GM23338 (cell line): ENCODE data around the gene ODF4. TPM values are rescaled to one million over a fixed set of nuclear protein-coding genes. Genes with fewer than 3 reads are reported as not detected.

Experiments used
- ATAC-seq: fragments of 200-7000 bp; cut with Tn5 transposase; 3 replicates; pipeline ENCODE4 v1.9.1; 2020
- DNase-seq: peaks from one replicate; pipeline ENCODE4 v3.0.0-alpha.2; 2015; ENCODE audit warnings: low spot score
- H2AFZ ChIP-seq: fragments of 200-600 bp; sonication (generic); 2 replicates; pipeline ENCODE4 v1.8.0; 2016; ENCODE audit warnings: antibody characterized with exemption, mild to moderate bottlenecking, moderate library complexity
- H3F3A ChIP-seq: fragments of 200-600 bp; sonication (generic); replicated peaks from 2 replicates; pipeline ENCODE4 v1.8.0; 2017; ENCODE audit warnings: antibody characterized with exemption, mixed run types, low read depth
- H3K27ac ChIP-seq: fragments of 200-600 bp; sonication (generic); 2 replicates; pipeline ENCODE4 v1.6.1; 2016; ENCODE audit warnings: low read depth
- H3K27me3 ChIP-seq: fragments of 200-600 bp; sonication (generic); 2 replicates; pipeline ENCODE4 v1.8.0; 2016; ENCODE audit warnings: mild to moderate bottlenecking, mixed run types, moderate library complexity; ENCODE audit not compliant: insufficient read depth
- H3K36me3 ChIP-seq: fragments of 200-600 bp; sonication (generic); 2 replicates; pipeline ENCODE4 v1.8.0; 2016; ENCODE audit warnings: mild to moderate bottlenecking; ENCODE audit not compliant: insufficient read depth
- H3K4me1 ChIP-seq: fragments of 200-600 bp; sonication (generic); 2 replicates; pipeline ENCODE4 v1.8.0; 2016; ENCODE audit warnings: mild to moderate bottlenecking, moderate library complexity; ENCODE audit not compliant: insufficient read depth
- H3K4me2 ChIP-seq: fragments of 200-600 bp; sonication (generic); 2 replicates; pipeline ENCODE4 v1.7.1; 2017; ENCODE audit warnings: mixed run types
- H3K4me3 ChIP-seq: fragments of 200-600 bp; sonication (generic); 2 replicates; pipeline ENCODE4 v1.6.1; 2016; ENCODE audit warnings: mixed run types
- H3K79me2 ChIP-seq: fragments of 200-600 bp; sonication (generic); replicated peaks from 2 replicates; pipeline ENCODE4 v1.8.0; 2017; ENCODE audit warnings: mild to moderate bottlenecking; ENCODE audit not compliant: insufficient read depth
- H3K9me2 ChIP-seq: fragments of 200-600 bp; sonication (generic); 2 replicates; pipeline ENCODE4 v1.8.0; 2017; ENCODE audit not compliant: insufficient read depth
- H4K20me1 ChIP-seq: fragments of 200-600 bp; sonication (generic); replicated peaks from 2 replicates; pipeline ENCODE4 v1.8.0; 2017; ENCODE audit warnings: mild to moderate bottlenecking; ENCODE audit not compliant: insufficient read depth
- H3K27ac Mint-ChIP-seq: 2 replicates; pipeline ENCODE4 v1.8.0; 2020; ENCODE audit warnings: inconsistent platforms, mild to moderate bottlenecking, moderate library complexity, mixed read lengths
- H3K27me3 Mint-ChIP-seq: 3 replicates; pipeline ENCODE4 v1.8.0; 2022; ENCODE audit warnings: low read depth, mild to moderate bottlenecking, moderate library complexity, mixed read lengths, inconsistent platforms; ENCODE audit not compliant: insufficient read depth, poor library complexity
- H3K36me3 Mint-ChIP-seq: 3 replicates; pipeline ENCODE4 v1.8.0; 2021; ENCODE audit warnings: low read depth, mild to moderate bottlenecking, inconsistent platforms, moderate library complexity, mixed read lengths
- H3K4me1 Mint-ChIP-seq: 3 replicates; pipeline ENCODE4 v1.8.0; 2020; ENCODE audit warnings: mild to moderate bottlenecking, inconsistent platforms, mixed read lengths
- H3K4me3 Mint-ChIP-seq: 3 replicates; pipeline ENCODE4 v1.8.0; 2021; ENCODE audit warnings: moderate library complexity, mild to moderate bottlenecking, inconsistent platforms, mixed read lengths
- H3K9me3 Mint-ChIP-seq: 3 replicates; pipeline ENCODE4 v1.8.0; 2020; ENCODE audit warnings: moderate library complexity, mild to moderate bottlenecking, inconsistent platforms, mixed read lengths
- CREB1 ChIP-seq: fragments of 250-450 bp; sonication (Bioruptor Pico); IDR thresholded peaks from 2 replicates; pipeline ENCODE4 v1.5.0; 2020; ENCODE audit warnings: low read depth, mild to moderate bottlenecking, moderate library complexity
- EZH2 ChIP-seq: fragments of 200-600 bp; sonication (generic); IDR thresholded peaks from one replicate; pipeline ENCODE4 v1.8.0; 2017; ENCODE audit warnings: antibody characterized with exemption, mild to moderate bottlenecking, low read depth; ENCODE audit not compliant: unreplicated experiment
- EZH2phosphoT487 ChIP-seq: fragments of 200-600 bp; sonication (generic); IDR thresholded peaks from one replicate; pipeline ENCODE4 v1.8.1; 2018; ENCODE audit warnings: antibody characterized with exemption; ENCODE audit not compliant: unreplicated experiment
- JUNB ChIP-seq: IDR thresholded peaks from one replicate; pipeline ENCODE4 v1.6.1; 2016; ENCODE audit warnings: antibody characterized with exemption; ENCODE audit not compliant: unreplicated experiment
- NANOG ChIP-seq: IDR thresholded peaks from 2 replicates; pipeline ENCODE4 v1.6.1; 2016; ENCODE audit warnings: antibody characterized with exemption, borderline replicate concordance
- POLR2AphosphoS5 ChIP-seq: IDR thresholded peaks from 2 replicates; pipeline ENCODE4 v1.6.1; 2016; ENCODE audit warnings: antibody characterized with exemption, low read depth
- STAT1 ChIP-seq: IDR thresholded peaks from one replicate; pipeline ENCODE4 v1.6.1; 2016; ENCODE audit warnings: antibody characterized with exemption; ENCODE audit not compliant: unreplicated experiment
- ZNF114 ChIP-seq: fragments of 250-450 bp; sonication (Bioruptor Pico); IDR thresholded peaks from 2 replicates; pipeline ENCODE4 v1.5.0; 2020; ENCODE audit warnings: mild to moderate bottlenecking, moderate library complexity
- ZNF331 ChIP-seq: fragments of 250-450 bp; sonication (Bioruptor Pico); IDR thresholded peaks from 2 replicates; pipeline ENCODE4 v1.5.0; 2020; ENCODE audit warnings: low read depth, mild to moderate bottlenecking, moderate library complexity
- polyA plus RNA-seq: library from polyadenylated mRNA; unstranded; fragments of >200 nt; fragmentation: Nextera tagmentation; extraction: Ambion mirVana; gene quantifications from 2 replicates; pipeline ENCODE4 v1.2.1, GENCODE V29; 2016
- total RNA-seq: library from RNA; depleted of rRNA; stranded (reverse); fragments of >200 nt; shearing (Covaris generic); gene quantifications from 2 replicates; pipeline ENCODE4 v1.2.3, GENCODE V29; 2014
- TF ChIP-seq, protein P1 (sequence below), 2 experiments: fragments of 200-600 bp in 1 of 2; sonication (generic) in 1 of 2; conservative IDR thresholded peaks; 2 replicates each; pipeline versions ENCODE4 v1.5.1 to v1.6.1; 2016 to 2017; ENCODE audit warnings: antibody characterized with exemption in 2 of 2, low read depth in 2 of 2, mild to moderate bottlenecking in 2 of 2, moderate library complexity in 1 of 2
- TF ChIP-seq, protein P2 (sequence below): fragments of 250-450 bp; sonication (Bioruptor Pico); IDR thresholded peaks from 2 replicates; pipeline ENCODE4 v1.5.0; 2020; ENCODE audit warnings: mild to moderate bottlenecking, moderate library complexity
- TF ChIP-seq, protein P3 (sequence below): IDR thresholded peaks from one replicate; pipeline ENCODE4 v1.6.1; 2018; ENCODE audit warnings: antibody characterized with exemption; ENCODE audit not compliant: unreplicated experiment
- TF ChIP-seq, protein P4 (sequence below): IDR thresholded peaks from 2 replicates; pipeline ENCODE4 v1.6.1; 2016; ENCODE audit warnings: antibody characterized with exemption

The ODF4 gene
- total and polyA plus RNA-seq, 2 experiments from 2014 or later: not detected

- no peaks in the 10 kb centered on the region for H3K27me3 ChIP-seq
- no peaks in the 10 kb centered on the region for H3K9me2 ChIP-seq
- H3K79me2 ChIP-seq: peaks cover 30% of the 10 kb centered on the region
- ATAC-seq: no peak
- H3K9me3 Mint-ChIP-seq: peaks cover 3% of the 10 kb centered on the region; the same call in 1 of the 3 replicates
- TF ChIP-seq EZH2phosphoT487: no peak
- TF ChIP-seq ZNF114 (CRISPR knock-in tag): no peak
- TF ChIP-seq EZH2: no peak
- TF ChIP-seq STAT1: no peak
- TF ChIP-seq, protein P1, sequence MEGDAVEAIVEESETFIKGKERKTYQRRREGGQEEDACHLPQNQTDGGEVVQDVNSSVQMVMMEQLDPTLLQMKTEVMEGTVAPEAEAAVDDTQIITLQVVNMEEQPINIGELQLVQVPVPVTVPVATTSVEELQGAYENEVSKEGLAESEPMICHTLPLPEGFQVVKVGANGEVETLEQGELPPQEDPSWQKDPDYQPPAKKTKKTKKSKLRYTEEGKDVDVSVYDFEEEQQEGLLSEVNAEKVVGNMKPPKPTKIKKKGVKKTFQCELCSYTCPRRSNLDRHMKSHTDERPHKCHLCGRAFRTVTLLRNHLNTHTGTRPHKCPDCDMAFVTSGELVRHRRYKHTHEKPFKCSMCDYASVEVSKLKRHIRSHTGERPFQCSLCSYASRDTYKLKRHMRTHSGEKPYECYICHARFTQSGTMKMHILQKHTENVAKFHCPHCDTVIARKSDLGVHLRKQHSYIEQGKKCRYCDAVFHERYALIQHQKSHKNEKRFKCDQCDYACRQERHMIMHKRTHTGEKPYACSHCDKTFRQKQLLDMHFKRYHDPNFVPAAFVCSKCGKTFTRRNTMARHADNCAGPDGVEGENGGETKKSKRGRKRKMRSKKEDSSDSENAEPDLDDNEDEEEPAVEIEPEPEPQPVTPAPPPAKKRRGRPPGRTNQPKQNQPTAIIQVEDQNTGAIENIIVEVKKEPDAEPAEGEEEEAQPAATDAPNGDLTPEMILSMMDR (conservative IDR thresholded peaks at IDR 0.05; ENCODE audit: low read depth in 2 of 2): no peak
- TF ChIP-seq CREB1: no peak
- TF ChIP-seq NANOG: no peak
- TF ChIP-seq, protein P2, sequence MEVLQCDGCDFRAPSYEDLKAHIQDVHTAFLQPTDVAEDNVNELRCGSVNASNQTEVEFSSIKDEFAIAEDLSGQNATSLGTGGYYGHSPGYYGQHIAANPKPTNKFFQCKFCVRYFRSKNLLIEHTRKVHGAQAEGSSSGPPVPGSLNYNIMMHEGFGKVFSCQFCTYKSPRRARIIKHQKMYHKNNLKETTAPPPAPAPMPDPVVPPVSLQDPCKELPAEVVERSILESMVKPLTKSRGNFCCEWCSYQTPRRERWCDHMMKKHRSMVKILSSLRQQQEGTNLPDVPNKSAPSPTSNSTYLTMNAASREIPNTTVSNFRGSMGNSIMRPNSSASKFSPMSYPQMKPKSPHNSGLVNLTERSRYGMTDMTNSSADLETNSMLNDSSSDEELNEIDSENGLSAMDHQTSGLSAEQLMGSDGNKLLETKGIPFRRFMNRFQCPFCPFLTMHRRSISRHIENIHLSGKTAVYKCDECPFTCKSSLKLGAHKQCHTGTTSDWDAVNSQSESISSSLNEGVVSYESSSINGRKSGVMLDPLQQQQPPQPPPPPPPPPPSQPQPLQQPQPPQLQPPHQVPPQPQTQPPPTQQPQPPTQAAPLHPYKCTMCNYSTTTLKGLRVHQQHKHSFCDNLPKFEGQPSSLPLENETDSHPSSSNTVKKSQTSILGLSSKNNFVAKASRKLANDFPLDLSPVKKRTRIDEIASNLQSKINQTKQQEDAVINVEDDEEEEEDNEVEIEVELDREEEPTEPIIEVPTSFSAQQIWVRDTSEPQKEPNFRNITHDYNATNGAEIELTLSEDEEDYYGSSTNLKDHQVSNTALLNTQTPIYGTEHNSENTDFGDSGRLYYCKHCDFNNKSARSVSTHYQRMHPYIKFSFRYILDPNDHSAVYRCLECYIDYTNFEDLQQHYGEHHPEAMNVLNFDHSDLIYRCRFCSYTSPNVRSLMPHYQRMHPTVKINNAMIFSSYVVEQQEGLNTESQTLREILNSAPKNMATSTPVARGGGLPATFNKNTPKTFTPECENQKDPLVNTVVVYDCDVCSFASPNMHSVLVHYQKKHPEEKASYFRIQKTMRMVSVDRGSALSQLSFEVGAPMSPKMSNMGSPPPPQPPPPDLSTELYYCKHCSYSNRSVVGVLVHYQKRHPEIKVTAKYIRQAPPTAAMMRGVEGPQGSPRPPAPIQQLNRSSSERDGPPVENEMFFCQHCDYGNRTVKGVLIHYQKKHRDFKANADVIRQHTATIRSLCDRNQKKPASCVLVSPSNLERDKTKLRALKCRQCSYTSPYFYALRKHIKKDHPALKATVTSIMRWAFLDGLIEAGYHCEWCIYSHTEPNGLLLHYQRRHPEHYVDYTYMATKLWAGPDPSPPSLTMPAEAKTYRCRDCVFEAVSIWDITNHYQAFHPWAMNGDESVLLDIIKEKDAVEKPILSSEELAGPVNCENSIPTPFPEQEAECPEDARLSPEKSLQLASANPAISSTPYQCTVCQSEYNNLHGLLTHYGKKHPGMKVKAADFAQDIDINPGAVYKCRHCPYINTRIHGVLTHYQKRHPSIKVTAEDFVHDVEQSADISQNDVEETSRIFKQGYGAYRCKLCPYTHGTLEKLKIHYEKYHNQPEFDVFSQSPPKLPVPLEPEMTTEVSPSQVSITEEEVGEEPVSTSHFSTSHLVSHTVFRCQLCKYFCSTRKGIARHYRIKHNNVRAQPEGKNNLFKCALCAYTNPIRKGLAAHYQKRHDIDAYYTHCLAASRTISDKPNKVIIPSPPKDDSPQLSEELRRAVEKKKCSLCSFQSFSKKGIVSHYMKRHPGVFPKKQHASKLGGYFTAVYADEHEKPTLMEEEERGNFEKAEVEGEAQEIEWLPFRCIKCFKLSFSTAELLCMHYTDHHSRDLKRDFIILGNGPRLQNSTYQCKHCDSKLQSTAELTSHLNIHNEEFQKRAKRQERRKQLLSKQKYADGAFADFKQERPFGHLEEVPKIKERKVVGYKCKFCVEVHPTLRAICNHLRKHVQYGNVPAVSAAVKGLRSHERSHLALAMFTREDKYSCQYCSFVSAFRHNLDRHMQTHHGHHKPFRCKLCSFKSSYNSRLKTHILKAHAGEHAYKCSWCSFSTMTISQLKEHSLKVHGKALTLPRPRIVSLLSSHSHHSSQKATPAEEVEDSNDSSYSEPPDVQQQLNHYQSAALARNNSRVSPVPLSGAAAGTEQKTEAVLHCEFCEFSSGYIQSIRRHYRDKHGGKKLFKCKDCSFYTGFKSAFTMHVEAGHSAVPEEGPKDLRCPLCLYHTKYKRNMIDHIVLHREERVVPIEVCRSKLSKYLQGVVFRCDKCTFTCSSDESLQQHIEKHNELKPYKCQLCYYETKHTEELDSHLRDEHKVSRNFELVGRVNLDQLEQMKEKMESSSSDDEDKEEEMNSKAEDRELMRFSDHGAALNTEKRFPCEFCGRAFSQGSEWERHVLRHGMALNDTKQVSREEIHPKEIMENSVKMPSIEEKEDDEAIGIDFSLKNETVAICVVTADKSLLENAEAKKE (CRISPR knock-in tag): no peak
- no peak for TF ChIP-seq JUNB
- TF ChIP-seq ZNF331 (CRISPR knock-in tag): no peak
- no peak for TF ChIP-seq POLR2AphosphoS5
- TF ChIP-seq, protein P3, sequence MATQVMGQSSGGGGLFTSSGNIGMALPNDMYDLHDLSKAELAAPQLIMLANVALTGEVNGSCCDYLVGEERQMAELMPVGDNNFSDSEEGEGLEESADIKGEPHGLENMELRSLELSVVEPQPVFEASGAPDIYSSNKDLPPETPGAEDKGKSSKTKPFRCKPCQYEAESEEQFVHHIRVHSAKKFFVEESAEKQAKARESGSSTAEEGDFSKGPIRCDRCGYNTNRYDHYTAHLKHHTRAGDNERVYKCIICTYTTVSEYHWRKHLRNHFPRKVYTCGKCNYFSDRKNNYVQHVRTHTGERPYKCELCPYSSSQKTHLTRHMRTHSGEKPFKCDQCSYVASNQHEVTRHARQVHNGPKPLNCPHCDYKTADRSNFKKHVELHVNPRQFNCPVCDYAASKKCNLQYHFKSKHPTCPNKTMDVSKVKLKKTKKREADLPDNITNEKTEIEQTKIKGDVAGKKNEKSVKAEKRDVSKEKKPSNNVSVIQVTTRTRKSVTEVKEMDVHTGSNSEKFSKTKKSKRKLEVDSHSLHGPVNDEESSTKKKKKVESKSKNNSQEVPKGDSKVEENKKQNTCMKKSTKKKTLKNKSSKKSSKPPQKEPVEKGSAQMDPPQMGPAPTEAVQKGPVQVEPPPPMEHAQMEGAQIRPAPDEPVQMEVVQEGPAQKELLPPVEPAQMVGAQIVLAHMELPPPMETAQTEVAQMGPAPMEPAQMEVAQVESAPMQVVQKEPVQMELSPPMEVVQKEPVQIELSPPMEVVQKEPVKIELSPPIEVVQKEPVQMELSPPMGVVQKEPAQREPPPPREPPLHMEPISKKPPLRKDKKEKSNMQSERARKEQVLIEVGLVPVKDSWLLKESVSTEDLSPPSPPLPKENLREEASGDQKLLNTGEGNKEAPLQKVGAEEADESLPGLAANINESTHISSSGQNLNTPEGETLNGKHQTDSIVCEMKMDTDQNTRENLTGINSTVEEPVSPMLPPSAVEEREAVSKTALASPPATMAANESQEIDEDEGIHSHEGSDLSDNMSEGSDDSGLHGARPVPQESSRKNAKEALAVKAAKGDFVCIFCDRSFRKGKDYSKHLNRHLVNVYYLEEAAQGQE: no peak
- TF ChIP-seq, protein P4, sequence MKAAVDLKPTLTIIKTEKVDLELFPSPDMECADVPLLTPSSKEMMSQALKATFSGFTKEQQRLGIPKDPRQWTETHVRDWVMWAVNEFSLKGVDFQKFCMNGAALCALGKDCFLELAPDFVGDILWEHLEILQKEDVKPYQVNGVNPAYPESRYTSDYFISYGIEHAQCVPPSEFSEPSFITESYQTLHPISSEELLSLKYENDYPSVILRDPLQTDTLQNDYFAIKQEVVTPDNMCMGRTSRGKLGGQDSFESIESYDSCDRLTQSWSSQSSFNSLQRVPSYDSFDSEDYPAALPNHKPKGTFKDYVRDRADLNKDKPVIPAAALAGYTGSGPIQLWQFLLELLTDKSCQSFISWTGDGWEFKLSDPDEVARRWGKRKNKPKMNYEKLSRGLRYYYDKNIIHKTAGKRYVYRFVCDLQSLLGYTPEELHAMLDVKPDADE: no peak
- H4K20me1 ChIP-seq: peaks cover 22% of the 10 kb centered on the region
- H3K4me3 Mint-ChIP-seq: peak overlapping the region; percentile 100
- H2AFZ ChIP-seq: no peak overlapping the region
- peaks cover 38% of the 10 kb centered on the region for H3K36me3 Mint-ChIP-seq
- H3K36me3 ChIP-seq: peaks cover 22% of the 10 kb centered on the region
- H3K27me3 Mint-ChIP-seq: peaks cover 21% of the 10 kb centered on the region
- peak overlapping the region; percentile 93; the same call in 1 of the 2 replicates for H3K4me3 ChIP-seq
- H3K27ac Mint-ChIP-seq: peak overlapping the region; percentile 53; the same call in 1 of the 2 replicates
- peak overlapping the region; percentile 40 for H3K27ac ChIP-seq
- H3K4me1 ChIP-seq: peaks cover 22% of the 10 kb centered on the region
- DNase-seq: peak; percentile 80
- H3K4me1 Mint-ChIP-seq: peaks cover 30% of the 10 kb centered on the region
- H3F3A ChIP-seq: peaks cover 27% of the 10 kb centered on the region
- peak overlapping the region; percentile 84; the same call in 1 of the 2 replicates for H3K4me2 ChIP-seq
Measured at GRCh38 chr17:8384801-8385378, 45.2 kb downstream of the ODF4 start.
